ENCODE measurements around the gene ZDHHC9. TPM values are rescaled to one million over a fixed set of nuclear protein-coding genes. Genes with fewer than 3 reads are reported as not detected.
"Not testable (repeated sequence)": the region's sequence is repeated elsewhere in the genome, so short reads cannot be mapped to it uniquely, and the experiment has no call there.

The ZDHHC9 gene
- 28.1 TPM for total RNA-seq

DNA sequence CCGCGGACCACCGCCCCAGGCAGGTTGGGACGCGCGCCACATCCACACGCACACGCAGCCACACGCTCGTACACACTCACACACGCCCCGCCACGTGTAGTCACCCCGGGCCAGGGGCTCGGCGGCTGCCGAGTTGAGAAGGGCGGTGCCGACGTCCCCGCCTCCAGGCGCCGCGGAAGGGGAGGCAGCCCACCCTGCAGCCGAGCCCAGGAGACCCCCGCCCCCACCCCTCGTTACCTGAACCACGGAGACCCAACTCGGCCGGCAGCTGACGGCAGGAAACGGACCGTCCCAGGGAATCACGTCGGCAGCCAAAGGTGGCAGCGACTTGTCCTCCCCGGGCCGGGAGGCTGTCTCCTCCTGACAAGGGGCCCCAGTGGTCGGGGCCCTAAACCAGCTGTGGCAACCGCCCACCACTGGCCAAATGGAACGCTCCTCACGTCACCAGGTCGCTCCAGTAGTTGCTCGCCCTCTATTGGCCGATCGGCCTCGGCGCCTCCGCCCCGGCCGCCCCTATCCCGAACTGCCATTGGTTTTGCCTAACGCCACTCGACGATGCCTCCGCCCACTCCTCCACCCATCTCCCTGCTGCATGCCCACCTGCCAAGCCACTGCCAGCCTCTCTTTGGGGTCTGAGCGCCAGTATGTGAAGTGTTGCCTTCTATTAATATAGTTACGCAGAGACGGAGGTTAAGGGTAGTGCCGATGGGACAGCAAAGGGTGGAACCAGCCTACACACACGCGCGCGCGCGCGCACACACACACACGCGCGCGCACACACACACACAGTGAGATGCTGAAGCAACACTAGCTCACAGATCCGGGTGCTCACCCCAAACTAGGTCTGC lies at the start of gene ZDHHC9:
Gene ZDHHC9, minus strand, starts transcription at position 428 of the 848 bp plus-strand sequence. CDS start 1,941 bp downstream, outside the sequence.
- DNase-seq = peak; percentile 80

DNA sequence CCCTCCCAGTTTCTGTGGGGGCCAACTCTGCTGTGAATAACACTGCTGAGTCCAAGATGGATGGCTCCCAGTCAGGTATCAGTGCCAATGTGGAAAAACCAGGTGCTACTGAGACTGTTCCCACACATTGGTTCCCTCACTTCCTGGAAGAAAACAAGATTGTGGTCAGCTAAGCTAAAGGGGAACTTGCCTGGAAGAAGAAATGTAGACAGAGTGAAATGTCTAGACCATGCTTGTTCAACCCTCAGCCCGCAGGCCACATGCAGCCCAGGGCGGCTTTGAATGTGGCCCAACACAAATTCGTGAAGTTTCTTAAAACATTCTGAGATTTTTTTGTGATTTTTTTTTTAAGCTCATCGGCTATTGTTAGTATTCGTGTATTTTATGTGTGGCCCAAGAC lies 33.7 kb upstream of the ZDHHC9 start:
- no peak for DNase-seq

DNA sequence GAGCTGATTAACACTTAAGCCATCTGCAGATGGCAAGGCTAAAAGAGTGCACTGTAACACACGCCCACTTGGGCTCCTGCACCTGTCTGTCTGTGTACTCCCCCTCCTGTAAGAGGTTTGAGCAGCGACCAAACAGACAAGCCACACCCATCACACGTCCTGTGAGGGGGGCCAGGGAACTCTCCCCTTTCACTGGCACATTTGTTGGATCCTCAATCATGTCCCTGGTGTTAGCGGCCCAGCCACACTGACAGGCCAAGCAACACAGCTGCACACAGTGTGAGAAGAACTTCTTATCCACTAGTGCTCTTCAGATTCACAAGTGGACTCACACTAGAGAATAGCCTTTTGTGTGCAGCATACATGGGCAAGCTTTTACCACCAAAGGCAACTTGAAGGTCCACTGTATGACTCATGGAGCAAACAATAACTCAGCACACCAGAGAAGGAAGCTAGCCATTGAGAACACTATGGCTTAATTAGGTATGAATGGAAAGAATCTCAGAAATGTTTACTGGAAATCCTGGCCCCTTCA lies 33.2 kb upstream of the ZDHHC9 start:
- DNase-seq = no peak

DNA sequence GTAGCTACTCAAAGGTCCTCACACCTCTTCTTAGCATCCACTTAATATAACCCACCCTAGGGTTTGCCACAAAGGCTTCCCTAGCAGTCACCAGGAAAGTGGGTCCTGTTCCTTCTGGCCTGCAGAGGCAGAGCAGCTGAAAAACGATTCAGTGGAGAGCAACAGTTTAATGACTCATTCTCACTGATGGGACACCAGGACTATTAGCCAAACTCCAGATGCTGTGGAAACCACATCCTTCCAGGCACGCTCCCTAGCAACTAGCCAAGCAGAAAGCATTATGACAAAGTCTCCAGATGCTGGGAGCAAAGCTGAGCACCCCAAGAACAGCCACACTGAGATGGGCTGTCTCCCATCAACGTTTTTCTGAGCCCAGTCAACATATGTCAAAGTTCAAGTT lies 32.0 kb upstream of the ZDHHC9 start:
- DNase-seq = no peak

DNA sequence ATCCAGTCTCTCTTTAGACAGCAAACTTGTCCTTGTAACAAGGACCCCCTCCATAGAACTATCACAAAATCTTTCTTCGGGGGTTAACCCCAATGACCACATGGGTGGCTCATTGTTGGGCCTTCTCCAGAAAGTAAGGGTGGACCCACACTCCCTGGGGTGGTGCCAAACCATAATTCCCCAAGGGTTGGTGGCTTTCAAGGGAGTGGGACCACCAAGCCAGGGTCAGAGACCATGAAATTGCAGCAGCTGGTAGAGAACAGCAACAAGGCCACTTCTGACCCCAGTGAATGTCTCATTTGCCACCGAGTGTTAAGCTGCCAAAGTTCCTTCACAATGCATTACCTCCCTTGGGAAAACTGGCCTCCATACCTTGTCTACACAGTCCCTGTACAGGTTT lies 28.8 kb upstream of the ZDHHC9 start:
- DNase-seq = no peak

DNA sequence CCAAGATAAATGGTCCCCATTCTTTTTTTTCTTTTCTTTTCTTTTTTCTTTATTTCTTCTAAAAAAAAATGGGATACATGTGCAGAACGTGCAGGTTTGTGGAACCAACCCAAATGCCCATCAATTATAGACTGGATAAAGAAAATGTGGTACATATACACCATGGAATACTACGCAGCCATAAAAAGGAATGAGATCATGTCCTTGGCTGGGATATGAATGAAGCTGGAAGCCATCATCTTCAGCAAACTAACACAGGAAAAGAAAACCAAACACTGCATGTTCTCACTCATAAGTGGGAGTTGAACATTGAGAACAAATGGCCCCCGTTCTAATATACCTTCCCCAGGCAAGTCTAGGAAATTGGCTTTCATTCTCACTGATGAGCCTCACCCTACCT lies 22.6 kb upstream of the ZDHHC9 start:
- DNase-seq = not testable (repeated sequence)

DNA sequence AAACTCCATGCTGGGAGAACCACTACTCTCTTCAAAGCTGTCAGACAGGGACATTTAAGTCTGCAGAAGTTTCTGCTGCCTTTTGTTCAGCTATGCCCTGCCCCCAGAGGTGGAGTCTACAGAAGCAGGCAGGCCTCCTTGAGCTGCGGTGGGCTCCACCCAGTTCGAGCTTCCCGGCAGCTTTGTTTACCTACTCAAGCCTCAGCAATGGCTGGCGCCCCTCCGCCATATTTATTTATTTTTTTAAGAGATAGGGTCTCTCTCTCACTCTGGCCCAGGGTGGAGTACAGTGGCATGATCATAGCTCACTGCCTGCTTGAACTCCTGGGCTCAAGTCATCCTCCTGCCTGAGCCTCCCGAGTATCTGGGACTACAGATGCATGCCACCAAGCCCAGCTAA lies 15.4 kb upstream of the ZDHHC9 start:
- not testable (repeated sequence) for DNase-seq

DNA sequence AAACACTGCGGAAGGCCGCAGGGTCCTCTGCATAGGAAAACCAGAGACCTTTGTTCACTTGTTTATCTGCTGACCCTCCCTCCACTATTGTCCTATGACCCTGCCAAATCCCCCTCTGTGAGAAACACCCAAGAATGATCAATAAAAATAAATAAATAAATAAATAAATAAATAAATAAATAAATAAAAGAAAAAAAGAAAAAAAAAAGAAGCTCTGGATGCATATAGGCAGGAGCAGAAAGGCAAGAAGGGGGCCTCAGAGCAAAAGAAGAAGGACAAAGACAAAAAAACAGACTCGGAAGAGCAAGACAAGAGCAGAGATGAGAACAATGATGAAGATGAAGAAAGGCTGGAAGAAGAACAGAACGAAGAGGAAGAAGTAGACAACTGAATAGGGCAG lies 8.1 kb upstream of the ZDHHC9 start:
- DNase-seq = not testable (repeated sequence)

DNA sequence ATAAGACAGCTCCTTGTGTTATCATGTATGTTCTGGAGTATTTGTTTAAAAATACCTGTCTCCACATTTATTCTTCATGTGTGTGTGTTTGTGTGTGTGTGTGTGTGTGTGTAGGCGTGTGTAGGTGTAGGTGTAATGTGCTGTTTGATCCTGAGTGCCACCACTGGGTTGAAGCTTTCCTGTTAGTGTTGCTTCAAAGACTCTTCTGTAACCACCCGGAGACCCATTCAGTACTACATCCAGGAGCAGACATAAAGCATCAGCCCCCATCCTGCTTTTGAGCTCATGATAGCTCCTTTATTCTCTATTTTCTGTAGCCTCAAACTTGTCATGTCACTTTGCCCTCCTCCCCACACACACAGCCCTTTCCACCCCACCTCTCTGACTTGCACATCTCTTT lies 3.0 kb upstream of the ZDHHC9 start:
- no peak for DNase-seq

DNA sequence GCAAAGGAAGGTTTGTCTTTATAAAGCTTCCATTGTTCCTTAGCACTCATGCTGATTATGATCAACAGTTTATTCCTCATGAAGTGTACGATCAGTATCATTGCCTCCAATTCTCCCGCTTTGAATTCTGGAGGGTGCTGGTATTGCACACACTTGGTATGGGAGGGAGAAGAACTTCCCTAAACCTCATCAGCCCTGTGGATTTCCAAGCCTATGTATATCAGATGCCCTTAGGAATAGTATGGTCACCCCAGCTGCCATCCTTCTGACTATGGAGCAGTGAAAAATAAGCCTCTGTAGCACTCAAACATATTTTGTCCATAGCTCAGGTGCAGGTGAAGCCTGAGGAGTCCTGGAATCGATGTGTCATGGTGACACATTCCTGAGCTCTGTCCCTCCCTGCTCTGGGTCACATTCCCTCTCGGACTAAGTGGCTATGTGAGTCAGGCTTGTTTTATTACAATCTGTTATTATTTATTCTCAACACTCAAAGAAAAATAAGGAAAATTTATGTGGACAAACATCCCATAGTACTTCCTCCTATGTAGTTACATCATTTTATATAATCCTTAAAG lies 2.0 kb upstream of the ZDHHC9 start:
- no peak for DNase-seq

DNA sequence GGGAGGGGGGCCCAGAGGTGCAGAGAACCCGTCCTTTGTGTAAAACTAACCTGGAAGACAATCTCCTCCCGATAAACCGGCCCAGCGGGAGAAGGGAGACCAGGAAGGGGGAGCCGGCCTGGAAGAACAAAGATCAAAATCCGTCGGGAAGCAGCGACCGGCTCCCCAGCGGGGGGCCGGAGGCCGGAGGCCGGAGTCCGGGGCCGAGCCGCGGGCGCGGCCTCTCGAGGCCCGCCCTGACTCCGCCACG lies 552 bp downstream of the ZDHHC9 start:
- no peak for DNase-seq

DNA sequence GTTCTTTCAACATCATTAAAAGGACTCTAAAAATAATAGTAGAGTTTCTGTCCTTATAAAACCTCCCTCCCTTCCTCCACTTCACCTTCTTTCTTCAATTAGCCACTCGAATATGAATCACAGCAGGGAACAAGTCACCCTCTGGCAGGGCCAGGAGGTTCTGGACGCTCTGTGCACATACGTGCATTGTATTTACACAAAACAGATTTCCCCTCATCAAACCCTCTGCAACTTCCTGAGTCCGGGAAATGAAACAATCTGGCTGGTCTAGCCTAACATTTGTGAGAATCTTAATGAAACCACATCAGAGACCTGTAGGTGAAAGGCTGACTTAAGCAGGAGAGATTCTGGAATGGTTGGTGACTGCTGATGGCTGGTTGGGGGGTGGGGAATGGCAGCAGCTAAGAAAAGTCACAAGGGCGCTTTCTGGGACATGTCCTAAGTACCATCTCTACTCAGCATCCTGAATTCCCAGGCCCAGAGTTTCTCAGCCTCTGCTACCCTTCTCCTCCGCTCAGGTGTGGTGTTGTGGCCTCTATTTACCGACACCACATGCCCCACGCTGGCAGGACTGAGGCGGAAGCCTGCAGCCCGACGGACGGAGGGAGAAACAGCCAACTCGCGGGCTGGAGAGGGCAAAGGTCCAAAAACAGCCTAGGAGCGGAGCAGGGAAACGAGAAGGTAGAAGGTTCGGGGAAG lies 1.0 kb downstream of the ZDHHC9 start:
- no peak for DNase-seq

DNA sequence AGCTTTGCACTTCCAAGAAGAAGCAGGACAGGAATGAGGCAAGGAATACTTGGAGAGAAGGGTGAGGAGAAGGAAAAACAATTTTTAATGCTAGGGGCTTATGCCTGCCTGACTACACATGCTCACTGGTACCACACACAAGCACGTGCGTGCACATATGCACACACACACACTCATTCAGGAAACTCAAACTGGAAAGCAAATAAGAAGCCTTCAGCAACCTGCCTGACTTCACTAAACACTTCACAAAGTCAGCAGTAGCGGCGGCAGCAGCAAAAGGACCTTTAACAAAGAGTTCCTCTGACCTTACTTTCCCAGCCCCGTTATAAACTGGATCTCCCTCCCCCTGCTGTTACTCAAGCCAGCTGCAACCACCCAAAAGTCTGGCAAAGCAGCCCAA lies 3.3 kb downstream of the ZDHHC9 start:
- no peak for DNase-seq

DNA sequence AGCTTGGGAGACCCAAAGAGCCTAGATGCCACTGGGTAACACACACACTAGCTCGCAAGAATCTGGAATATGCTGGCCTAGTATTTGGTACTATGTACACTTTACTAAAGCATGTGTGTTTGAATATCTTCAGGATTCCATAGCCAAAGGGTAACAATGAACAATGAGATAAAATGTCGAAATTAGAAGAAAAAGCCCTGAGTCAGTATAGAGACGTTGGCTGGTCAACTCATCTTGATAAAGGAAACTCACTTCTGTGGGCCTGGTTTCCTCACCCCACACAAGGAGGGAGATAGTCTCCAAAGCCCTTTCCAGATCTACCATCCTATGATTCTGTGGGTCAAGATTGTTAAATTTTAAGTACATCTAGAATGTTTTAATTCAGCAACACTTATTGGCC lies 6.9 kb downstream of the ZDHHC9 start:
- DNase-seq = no peak

DNA sequence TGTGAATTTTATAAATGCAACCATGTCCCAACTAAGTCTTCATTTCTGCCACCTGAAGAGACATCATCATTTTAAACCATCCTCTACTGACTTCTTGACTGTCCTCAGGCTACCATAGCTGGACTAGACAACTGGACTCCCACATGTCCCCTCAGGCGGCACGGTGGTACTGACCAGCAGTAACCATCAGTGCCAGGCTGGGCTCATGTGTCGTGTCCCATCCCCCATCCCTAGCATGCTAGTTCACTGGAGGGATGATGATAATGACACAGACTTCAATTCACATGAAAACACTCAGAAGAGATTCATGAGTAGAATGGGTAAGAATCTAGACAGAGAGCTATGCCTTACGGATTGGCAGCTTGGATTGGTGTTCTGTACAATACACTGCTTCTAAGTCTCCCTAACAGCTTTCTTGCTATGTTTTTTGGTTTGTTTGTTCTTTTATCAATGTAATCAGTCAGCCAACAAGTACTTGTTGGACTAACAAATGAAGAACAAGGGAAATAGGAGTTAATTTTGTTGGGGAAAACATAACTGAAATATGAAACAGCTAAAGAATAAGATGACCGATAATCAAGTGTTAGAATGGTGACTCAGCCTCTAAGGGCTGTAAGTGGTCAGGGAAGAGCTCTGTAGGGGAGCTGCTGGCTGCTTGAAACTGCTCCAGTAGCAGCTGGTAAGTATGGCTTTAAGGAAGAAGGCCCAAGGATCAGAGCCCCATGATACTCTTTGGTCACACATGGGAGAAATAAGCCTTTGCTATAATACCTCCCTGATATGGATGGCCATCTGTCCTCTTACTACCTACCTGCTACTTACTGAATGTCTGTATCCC lies 10.3 kb downstream of the ZDHHC9 start:
- peak; percentile 2 for DNase-seq

DNA sequence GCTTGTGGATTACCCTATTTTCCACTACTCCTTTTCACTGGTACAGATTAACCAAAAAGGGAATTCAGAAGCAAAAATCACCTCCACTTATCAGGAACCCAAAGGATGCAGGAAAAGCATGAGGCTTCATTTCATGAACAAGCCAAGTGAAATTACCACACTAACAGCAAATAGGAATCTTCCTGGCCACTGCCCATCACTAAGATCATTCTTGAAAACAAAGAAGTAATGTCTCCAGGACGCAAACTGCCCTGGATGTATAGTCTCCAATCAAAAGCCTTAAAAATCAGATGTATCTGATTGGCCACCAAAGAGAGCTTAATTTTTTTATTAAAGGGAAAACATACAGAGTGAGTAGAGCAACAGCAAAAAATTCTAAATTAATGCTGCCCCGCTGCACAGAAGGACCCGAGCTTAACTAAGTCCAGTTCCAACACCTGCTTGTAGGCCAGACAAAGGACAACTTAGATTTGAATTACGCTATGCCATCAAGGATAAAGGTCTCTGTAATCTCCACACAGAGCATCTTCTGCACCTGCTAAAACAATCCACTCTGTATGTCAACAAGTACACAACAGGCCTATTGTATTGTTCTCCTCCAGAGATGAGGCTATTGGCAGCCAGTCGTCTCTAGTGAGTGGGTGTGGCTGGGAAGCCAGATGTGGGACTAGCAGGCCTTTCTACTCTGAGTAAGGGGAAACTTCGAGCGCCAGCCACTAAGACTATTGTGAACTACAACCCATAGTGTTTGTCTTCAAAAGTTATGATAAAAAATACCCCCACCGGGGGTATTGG lies 12.4 kb downstream of the ZDHHC9 start:
- DNase-seq = peak; percentile 32

DNA sequence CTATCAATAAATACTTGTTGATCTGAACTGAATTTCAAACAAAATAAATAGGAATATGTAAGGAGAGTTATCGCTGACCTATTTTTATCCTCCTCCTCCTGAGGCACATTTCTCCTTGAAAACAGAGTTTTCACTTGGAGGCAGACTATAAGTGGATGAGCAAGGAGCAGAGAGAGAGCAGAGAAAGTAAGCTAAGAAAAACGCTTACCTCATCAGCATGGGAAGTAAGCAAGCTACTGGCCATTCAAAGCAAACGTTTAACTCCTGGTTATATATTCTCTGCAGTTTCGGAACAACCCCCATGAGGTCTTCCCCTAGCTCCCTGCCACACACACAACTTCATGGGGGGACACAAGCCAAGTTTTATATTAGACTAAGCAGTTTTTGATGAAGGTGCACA lies 13.2 kb downstream of the ZDHHC9 start:
- DNase-seq = no peak

DNA sequence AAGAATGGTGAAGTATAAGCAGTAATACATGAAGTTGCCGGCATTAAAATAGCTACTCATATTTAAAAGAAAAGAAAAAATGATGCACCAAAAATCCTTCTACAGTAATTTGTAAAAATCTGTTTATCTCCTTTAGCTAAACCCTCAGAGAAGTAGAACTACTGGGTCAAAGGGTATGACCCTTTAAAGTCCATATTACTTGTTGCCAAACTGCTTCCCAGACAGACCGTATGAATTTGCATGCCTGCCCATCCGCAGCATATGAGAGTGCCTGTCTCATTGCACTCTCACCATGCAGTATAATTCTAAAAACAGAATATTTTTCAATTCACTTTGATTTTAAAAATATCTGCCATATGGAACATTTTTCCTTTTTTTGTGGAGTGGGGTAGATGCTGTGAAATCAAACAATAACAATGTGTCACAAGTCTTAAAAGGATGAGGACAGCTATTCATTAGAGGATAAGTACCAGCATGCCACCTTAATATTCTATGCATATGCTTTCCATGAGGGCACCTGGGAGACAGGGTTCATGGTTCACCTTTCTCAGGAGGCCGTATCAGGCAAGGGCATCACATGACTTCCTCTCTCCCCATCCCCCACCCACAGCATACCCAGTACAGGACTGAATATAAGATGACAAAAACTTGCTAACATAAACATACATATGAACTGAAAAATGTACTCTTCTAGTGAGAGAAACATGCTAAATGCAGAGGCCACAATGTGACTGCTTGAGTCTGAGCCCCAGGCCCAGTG lies 17.8 kb downstream of the ZDHHC9 start:
- DNase-seq = no peak

DNA sequence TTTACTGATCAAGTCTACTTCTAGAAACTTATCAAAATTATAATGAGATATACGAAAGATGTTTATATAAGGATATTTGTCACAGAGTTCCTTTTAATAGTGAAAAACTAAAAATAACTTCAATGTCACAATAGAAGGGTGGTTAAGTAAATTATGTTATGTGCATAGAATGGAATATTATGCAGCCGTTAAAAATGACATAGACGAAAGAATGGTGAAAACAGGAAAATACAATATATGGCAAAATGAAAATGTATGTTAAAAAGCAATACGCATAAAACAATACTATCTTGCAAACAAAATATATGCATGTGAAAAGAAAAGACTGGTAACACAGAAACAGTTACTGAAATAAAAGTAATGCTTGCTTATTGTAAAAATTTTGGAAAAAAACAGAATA lies 19.1 kb downstream of the ZDHHC9 start:
- no peak for DNase-seq

DNA sequence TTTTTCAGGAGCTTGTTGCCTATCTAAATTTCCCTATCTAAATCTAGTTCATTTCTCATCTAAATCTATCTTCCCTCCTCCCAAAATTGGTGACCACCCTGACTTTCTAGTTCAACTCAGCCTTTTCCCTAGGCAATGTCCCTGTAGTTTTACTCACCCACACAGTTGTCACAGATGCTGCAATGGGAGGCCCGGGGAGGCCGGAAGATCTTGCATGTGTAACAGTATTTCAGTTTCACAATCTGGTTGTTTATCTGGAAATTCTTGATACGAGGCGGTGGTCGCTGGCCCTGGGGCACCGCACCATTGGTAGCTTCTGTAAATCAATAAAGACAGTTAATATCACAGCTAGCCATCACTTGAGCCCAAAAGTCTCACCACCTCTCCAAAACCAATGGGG lies 20.2 kb downstream of the ZDHHC9 start:
- no peak for DNase-seq

DNA sequence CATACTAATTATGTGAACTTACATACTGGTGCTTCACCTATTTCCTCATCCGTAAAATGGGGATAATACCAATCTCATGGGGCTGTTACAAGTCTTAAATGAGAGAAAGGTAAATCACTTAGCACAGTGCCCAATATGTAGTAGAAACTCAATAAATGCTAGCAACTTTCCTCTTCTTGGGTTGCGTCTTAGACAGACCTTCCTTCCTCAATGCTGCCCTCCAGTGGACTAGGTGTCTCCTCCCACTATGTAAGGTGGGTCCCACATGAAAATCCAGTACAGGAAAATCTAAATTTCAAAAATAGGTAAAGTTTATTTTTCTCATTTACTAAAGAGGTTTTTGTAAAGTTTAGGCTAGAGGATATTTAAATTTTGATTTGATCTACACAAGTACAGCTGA lies 20.6 kb downstream of the ZDHHC9 start:
- DNase-seq = no peak

All from occipital lobe (tissue), 2 donors.